Omental fat pad (tissue), 4 donors: ENCODE measurements around the gene GNG12. TPM values are rescaled to one million over a fixed set of nuclear protein-coding genes. Genes with fewer than 3 reads are reported as not detected.

Experiments
- ATAC-seq: fragments of 150-250 bp; one replicate; pipeline ENCODE4 v1.9.1; 2016; ENCODE audit warnings: mild to moderate bottlenecking, moderate library complexity; ENCODE audit not compliant: low FRiP score
- DNase-seq: peaks from one replicate; pipeline ENCODE4 v3.0.0-alpha.2; 2019; ENCODE audit warnings: low spot score
- CTCF ChIP-seq, 3 donors: fragments of 450-650 bp; IDR thresholded peaks; one replicate each; pipeline ENCODE4 v1.5.1; 2016 to 2017; ENCODE audit warnings: antibody characterized with exemption in 3 of 3, mild to moderate bottlenecking in 3 of 3, moderate library complexity in 2 of 3
- total RNA-seq, 4 donors: library from RNA; depleted of rRNA; stranded (reverse); fragments of >200 nt; gene quantifications; one replicate each; pipeline ENCODE4 v1.1.0, GENCODE V29; 2016

Gene GNG12
- total RNA-seq, 4 donors from 2014 or later: 77.0 to 117 (median 94.5) TPM

- TF ChIP-seq CTCF (IDR thresholded peaks at IDR 0.05): no peak
- ATAC-seq: no peak
- DNase-seq: no peak
Measured at GRCh38 chr1:67795179-67795912, 37.9 kb downstream of the GNG12 start.

GRCh38 chr1:67793562-67793961, 39.7 kb downstream of the GNG12 start:
- no peak for TF ChIP-seq CTCF (IDR thresholded peaks at IDR 0.05)
- ATAC-seq: no peak
- DNase-seq: no peak

DNA sequence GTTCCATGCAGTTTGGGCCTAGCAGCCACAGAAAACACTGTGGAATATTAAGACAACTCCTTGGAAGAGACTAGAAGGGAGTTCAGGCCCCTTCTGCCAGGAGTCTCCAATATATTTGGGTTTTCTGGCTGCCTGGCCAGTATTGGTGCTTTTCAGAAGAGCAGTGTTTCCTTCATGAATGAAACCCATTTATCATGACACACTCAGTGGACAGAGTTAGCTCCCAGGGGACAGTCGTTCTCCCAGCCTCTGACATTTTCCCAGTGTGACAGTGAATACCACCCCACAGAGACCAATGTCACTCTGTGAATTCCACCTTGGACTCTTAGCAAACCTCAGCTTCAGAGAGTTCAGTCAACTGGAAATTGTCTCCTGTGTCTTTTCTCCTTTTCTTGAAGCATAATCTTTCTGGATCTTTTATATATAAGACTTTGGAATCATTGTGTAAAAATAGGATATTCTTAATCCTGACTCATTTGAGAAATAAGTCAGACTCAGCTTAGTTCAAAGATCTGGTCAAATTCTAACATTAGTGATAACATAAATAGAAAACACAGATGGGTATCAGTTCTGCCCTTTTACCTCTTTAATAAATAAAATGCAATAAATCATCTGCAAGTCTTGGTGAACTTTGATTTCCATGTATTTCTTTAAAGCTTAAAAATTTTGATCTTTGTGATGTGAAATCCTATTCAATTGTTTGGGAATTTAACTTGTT, 40.4 kb downstream of the GNG12 start:
- ATAC-seq (no peak), DNase-seq (no peak)
- no peak for TF ChIP-seq CTCF (IDR thresholded peaks at IDR 0.05)

DNA sequence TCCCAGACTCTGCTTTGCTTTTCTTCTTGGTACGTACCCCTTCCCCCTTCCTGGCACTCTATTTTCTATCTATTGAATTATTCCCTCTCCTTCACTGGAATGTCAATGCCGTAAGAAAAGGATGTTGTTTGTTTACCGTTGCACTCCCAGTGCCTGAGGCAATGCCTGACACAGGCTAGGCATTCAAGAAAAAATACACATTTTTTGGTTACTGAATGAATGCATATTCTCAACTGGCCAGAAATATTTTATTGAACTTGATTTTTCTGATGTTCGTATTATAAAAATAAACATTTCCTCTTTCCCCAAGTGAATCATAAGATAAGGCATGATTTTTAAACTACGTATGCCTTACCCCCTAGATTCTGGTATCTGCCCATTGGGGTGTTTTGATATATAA, 41.2 kb downstream of the GNG12 start:
- DNase-seq (no peak), ATAC-seq (no peak)
- TF ChIP-seq CTCF (IDR thresholded peaks at IDR 0.05): no peak

DNA sequence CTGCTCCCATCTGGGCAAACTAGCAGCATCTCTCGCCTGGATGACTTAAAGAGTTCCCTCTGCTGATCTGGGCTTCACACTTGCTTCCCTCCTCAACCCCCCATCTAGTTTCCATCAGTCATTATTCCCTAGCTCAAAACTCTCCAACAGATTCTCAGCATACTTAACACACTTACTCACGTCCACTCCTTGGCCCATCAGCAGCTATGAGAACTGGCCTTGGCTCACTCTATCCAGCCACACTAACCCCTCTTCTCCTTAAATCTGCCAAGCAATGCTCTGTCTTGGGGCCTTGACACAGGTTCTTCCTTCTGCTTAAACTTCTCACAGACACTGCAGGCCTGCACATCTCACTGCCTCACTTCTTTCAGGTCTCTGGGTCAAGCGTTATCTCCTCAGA, 41.6 kb downstream of the GNG12 start:
- ATAC-seq: peak; percentile 78
- no peak for TF ChIP-seq CTCF (IDR thresholded peaks at IDR 0.05)
- DNase-seq: no peak

DNA sequence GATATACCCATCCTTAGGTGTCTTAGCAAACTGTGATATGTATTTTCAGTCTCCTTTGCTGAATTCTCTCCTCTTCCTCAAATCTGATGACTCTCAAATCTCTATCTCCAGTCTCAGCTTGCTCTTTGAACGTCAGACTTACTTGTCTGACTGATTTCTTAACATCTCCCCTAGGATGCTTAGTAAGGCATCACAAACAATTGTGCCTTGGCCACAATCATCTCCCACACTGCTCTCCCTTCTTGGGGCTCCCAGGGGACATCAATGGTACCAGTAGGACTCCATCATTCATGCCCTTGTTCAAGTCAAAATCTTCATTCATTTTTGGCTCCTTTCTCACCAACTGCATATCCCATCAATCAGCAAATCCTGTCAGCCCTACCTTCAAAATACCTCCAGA, 42.0 kb downstream of the GNG12 start:
- no peak for DNase-seq
- peak; percentile 13 for ATAC-seq
- TF ChIP-seq CTCF (IDR thresholded peaks at IDR 0.05): no peak
